HuH-7 (cell line): ENCODE results near the gene SH2D4B.
"Not testable (repeated sequence)": the region's sequence is repeated elsewhere in the genome, so short reads cannot be mapped to it uniquely, and the experiment has no call there.

Experiments used
- DNase-seq: peaks from one replicate; pipeline ENCODE4 v3.0.0; 2011; ENCODE audit warnings: low spot score

SH2D4B gene

GRCh38 chr10:80524190-80524909 lies 13.4 kb upstream of the SH2D4B start:
- no peak for DNase-seq

- DNase-seq = no peak
Observed at GRCh38 chr10:80526218-80526617, 11.5 kb upstream of the SH2D4B start.

DNA sequence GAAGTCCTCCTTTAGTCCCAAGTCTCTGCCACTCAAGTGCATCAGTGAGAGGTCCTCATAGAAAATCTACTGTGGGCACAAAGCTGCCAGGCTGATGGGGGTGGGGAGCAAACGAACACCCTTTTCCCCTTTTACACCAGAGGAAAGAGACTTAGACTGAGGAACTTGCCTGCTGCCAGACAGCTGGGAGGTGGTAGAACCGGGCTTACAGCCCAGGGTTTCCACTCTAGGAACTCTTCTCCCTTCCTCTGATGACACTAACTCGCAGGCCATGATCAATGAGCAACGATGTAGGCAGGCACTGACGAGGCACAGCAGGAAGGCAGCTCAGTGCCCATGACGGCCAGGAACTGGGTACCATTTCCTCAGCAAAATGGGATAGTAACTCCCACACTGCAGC lies 11.0 kb upstream of the SH2D4B start:
- no peak for DNase-seq

GRCh38 chr10:80528185-80528700 lies 9.5 kb upstream of the SH2D4B start:
- no peak for DNase-seq

DNA sequence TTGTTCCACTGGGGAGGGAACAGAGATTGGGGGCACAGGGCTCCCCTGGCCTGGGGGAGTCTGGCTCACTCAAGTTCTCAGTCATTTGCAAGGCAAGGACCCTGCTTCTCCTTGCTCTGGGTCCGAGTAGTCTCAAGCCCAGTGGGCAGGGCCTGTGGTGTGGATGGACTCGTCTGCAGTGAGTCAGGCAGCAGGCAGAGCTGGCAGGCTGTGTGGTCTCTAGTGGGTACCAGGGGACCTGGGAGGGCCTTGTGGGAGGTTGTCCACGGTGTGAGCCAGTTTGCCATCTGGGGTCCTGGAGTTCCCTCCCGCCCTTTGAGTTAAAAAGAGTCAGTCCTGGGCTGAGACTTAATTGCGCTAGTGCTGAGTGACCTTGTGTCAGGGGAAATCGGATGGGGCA lies 8.8 kb upstream of the SH2D4B start:
- DNase-seq = no peak

DNA sequence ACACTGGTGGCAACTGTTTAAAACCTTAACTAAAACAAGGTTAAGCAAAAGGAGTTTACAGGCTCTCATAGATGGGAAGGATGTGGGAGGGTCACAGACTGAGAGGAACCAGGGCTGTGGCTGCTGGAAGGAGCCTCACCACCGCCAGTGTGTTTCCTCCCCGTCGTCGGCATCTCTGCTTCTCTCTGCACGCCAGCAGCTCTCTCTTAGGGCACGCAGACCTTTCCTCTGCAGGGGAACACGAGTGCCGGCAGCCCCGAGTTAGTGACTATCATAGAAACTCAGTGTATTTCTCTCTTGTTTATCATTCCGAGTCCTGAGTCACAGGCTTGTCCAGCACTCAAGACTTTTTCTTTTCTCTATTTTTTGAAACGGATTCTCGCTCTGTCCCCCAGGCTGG lies 8.1 kb upstream of the SH2D4B start:
- no peak for DNase-seq

GRCh38 chr10:80530251-80530650 lies 7.5 kb upstream of the SH2D4B start:
- no peak for DNase-seq

DNA sequence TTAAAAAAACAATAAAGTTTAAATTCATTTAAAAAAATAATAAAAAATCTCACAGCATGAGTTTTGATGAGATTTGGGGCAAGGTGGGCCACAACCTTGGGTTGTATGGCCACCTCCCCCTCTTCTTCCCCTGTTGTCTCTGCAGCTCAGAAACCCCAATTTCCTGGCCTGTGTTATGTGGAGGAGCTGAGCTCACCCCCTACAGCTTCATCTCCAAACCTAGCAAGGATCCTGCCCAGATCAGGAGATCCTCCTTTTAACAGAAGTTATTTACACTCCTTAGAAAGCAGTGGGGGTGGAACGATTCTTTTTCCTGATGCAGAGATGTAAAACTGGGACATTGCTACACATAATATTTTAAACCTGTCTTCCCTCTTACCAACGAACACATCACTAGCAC lies 6.9 kb upstream of the SH2D4B start:
- DNase-seq = no peak

- DNase-seq = no peak
Observed at GRCh38 chr10:80532571-80532970, 5.1 kb upstream of the SH2D4B start.

GRCh38 chr10:80534059-80534458 lies 3.6 kb upstream of the SH2D4B start:
- not testable (repeated sequence) for DNase-seq

GRCh38 chr10:80534646-80535045 lies 3.1 kb upstream of the SH2D4B start:
- not testable (repeated sequence) for DNase-seq

DNA sequence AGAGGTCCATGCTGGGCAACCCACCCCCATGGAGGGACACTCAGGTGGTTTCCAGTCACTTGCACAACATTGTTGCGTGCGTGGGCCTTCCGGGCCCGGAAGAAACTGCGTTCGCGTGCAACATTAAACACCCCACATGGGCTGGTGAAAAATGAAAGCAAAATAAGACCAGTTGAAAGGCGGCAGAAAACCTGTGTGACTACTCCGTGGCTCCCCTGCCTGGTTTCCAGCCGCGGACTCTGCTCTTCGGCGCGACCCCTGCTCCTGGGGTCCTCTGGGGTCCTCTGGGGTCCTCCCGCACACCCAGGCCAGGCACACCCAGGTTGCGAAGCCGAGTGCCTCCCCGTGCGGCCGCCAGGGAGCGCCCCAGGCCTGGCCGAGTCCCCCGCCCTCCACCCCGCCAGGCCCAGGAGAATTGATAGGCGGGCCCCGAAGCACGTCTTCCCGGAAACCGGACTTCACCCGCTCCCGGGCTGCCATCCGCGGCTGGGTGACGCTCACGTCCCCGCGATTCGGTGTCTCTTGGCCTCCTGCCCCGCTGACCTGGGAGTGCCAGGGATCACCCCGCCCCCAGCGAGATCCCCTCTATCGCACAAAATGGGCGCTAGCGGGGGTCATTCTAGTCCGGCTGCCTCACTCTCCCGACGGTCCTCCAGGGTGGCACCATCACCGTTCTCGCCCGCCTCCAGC lies 1.9 kb upstream of the SH2D4B start:
- DNase-seq = no peak

GRCh38 chr10:80536361-80536835 lies 1.3 kb upstream of the SH2D4B start:
- no peak for DNase-seq

GRCh38 chr10:80537086-80537735 lies 491 bp upstream of the SH2D4B start:
- DNase-seq = no peak

GRCh38 chr10:80538481-80539185 lies 931 bp downstream of the SH2D4B start:
- no peak for DNase-seq

GRCh38 chr10:80539421-80540031 lies 1.8 kb downstream of the SH2D4B start:
- no peak for DNase-seq

DNA sequence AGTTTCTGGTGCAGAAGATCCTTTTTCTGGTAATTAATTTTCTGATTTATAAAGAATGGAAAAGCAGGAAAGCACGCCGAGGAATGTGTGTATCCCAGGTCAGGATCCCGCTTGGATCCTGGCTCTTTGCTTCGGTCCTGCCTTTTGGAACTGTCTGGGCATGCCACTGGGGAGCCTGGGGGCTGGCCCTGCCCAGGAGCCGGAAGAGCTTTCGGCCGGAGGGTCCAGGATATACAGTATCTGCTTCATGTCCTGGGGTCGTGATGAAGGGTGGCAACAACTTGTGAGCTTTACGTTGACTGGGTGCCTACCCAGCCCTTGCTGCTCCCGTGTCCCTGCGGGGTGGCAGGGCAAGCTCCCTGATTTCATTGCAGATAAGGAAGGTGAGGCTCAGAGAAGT lies 2.4 kb downstream of the SH2D4B start:
- DNase-seq = no peak

GRCh38 chr10:80540618-80540980 lies 2.9 kb downstream of the SH2D4B start:
- no peak for DNase-seq

- DNase-seq = no peak
Observed at GRCh38 chr10:80540981-80541750, 3.5 kb downstream of the SH2D4B start.

GRCh38 chr10:80542053-80542452 lies 4.4 kb downstream of the SH2D4B start:
- no peak for DNase-seq

- DNase-seq = no peak
Observed at GRCh38 chr10:80542652-80543318, 5.1 kb downstream of the SH2D4B start.
